ENCODE measurements around the gene LAIR1. TPM values are rescaled to one million over a fixed set of nuclear protein-coding genes. Genes with fewer than 3 reads are reported as not detected.

Gene LAIR1
- total RNA-seq, 1 experiment from 2014 or later, result not detected

GRCh38 chr19:54311486-54311885 lies 53.2 kb downstream of the LAIR1 start:
- H3K27me3 ChIP-seq (ENCODE audit: insufficient read depth, low read depth), result peaks cover 88% of the 10 kb centered on the region
- H3K9me3 ChIP-seq (ENCODE audit: insufficient read depth, low read depth), result no peaks in the 10 kb centered on the region
- no peaks in the 10 kb centered on the region for H3K79me2 ChIP-seq (ENCODE audit: low read depth)
- BruUV-seq (replicated peaks), result no TSS peak
- no peaks in the 10 kb centered on the region for H3K9me2 ChIP-seq (ENCODE audit: insufficient read depth)
- CTCF ChIA-PET, result no interaction called here
- H3K4me3 ChIP-seq, result no peak overlapping the region
- no peaks in the 10 kb centered on the region for H3F3A ChIP-seq (ENCODE audit: insufficient read depth, low read depth)
- no peaks in the 10 kb centered on the region for H4K20me1 ChIP-seq (ENCODE audit: insufficient read depth)
- POLR2A ChIA-PET (ENCODE audit: unreplicated experiment), result no interaction called here
- TF ChIP-seq EZH2 (IDR thresholded peaks at IDR 0.05; ENCODE audit: low read depth) (no peak), CTCF (conservative IDR thresholded peaks at IDR 0.05) (no peak)
- no peak overlapping the region for H3K4me2 ChIP-seq
- intact Hi-C loops (cut with micrococcal nuclease; ENCODE audit: unreplicated experiment), result no loop called here
- no peak for DNase-seq
- no peaks in the 10 kb centered on the region for H3K36me3 ChIP-seq (ENCODE audit: low read depth)
- no peak overlapping the region for H2AFZ ChIP-seq
- no peak overlapping the region for H3K27ac ChIP-seq
- H3K4me1 ChIP-seq (replicated peaks; ENCODE audit: insufficient read depth), result no peaks in the 10 kb centered on the region

- H3K9me2 ChIP-seq (ENCODE audit: insufficient read depth), result no peaks in the 10 kb centered on the region
- H2AFZ ChIP-seq, result no peak overlapping the region
- H3K36me3 ChIP-seq (ENCODE audit: low read depth), result no peaks in the 10 kb centered on the region
- CTCF ChIA-PET, result no interaction called here
- TF ChIP-seq CTCF (conservative IDR thresholded peaks at IDR 0.05), result no peak
- TF ChIP-seq EZH2 (IDR thresholded peaks at IDR 0.05; ENCODE audit: low read depth), result no peak
- H4K20me1 ChIP-seq (ENCODE audit: insufficient read depth), result no peaks in the 10 kb centered on the region
- intact Hi-C loops (cut with micrococcal nuclease; ENCODE audit: unreplicated experiment), result no loop called here
- no peak overlapping the region for H3K4me2 ChIP-seq
- no TSS peak for BruUV-seq (replicated peaks)
- POLR2A ChIA-PET (ENCODE audit: unreplicated experiment), result no interaction called here
- peaks cover 88% of the 10 kb centered on the region for H3K27me3 ChIP-seq (ENCODE audit: insufficient read depth, low read depth)
- H3F3A ChIP-seq (ENCODE audit: insufficient read depth, low read depth), result no peaks in the 10 kb centered on the region
- no peak overlapping the region for H3K4me3 ChIP-seq
- no peaks in the 10 kb centered on the region for H3K9me3 ChIP-seq (ENCODE audit: insufficient read depth, low read depth)
- no peak overlapping the region for H3K27ac ChIP-seq
- H3K79me2 ChIP-seq (ENCODE audit: low read depth), result no peaks in the 10 kb centered on the region
- no peaks in the 10 kb centered on the region for H3K4me1 ChIP-seq (replicated peaks; ENCODE audit: insufficient read depth)
- DNase-seq, result no peak
Observed at GRCh38 chr19:54310543-54310942, 54.2 kb downstream of the LAIR1 start.

- Histone ChIP-seq H3F3A (ENCODE audit: insufficient read depth, low read depth) (no peaks in the 10 kb centered on the region), H3K4me3 (no peak overlapping the region), H3K9me2 (ENCODE audit: insufficient read depth) (no peaks in the 10 kb centered on the region), H2AFZ (no peak overlapping the region), H3K4me1 (replicated peaks; ENCODE audit: insufficient read depth) (no peaks in the 10 kb centered on the region), H4K20me1 (ENCODE audit: insufficient read depth) (no peaks in the 10 kb centered on the region), H3K27me3 (ENCODE audit: insufficient read depth, low read depth) (peaks cover 87% of the 10 kb centered on the region), H3K9me3 (ENCODE audit: insufficient read depth, low read depth) (no peaks in the 10 kb centered on the region), H3K27ac (no peak overlapping the region), H3K79me2 (ENCODE audit: low read depth) (no peaks in the 10 kb centered on the region), H3K36me3 (ENCODE audit: low read depth) (no peaks in the 10 kb centered on the region), H3K4me2 (no peak overlapping the region)
- no TSS peak for BruUV-seq (replicated peaks)
- ChIA-PET CTCF (no interaction called here), POLR2A (ENCODE audit: unreplicated experiment) (no interaction called here)
- no peak for DNase-seq
- intact Hi-C loops (cut with micrococcal nuclease; ENCODE audit: unreplicated experiment), result no loop called here
- TF ChIP-seq CTCF (conservative IDR thresholded peaks at IDR 0.05), result no peak
- no peak for TF ChIP-seq EZH2 (IDR thresholded peaks at IDR 0.05; ENCODE audit: low read depth)
Observed at GRCh38 chr19:54309811-54310210, 54.9 kb downstream of the LAIR1 start.

Measured in PC-9 (cell line).